ENCODE measurements around the gene GLB1L3. TPM values are rescaled to one million over a fixed set of nuclear protein-coding genes. Genes with fewer than 3 reads are reported as not detected.

GLB1L3 gene
- total RNA-seq, 1 experiment from 2014 or later: not detected

- Mint-ChIP-seq H3K4me1 (ENCODE audit: low read depth, unreplicated experiment) (no peaks in the 10 kb centered on the region), H3K27ac (ENCODE audit: unreplicated experiment) (no peak overlapping the region), H3K9me3 (ENCODE audit: unreplicated experiment) (no peaks in the 10 kb centered on the region), H3K27me3 (ENCODE audit: insufficient read depth, unreplicated experiment) (no peaks in the 10 kb centered on the region), H3K36me3 (ENCODE audit: insufficient read depth, unreplicated experiment) (no peaks in the 10 kb centered on the region), H3K4me3 (ENCODE audit: unreplicated experiment) (no peak overlapping the region)
- intact Hi-C loops (cut with micrococcal nuclease; ENCODE audit: unreplicated experiment): no loop called here
- peak; percentile 62 to 72 for TF ChIP-seq CTCF (IDR thresholded peaks at IDR 0.05; ENCODE audit: insufficient read depth in 1 of 2, low read depth in 1 of 2, low read length in 1 of 2, severe bottlenecking in 1 of 2, unreplicated experiment in 1 of 2)
- BruUV-seq (replicated peaks): no TSS peak
- POLR2A ChIA-PET: no interaction called here
- Histone ChIP-seq H3K4me1 (no peaks in the 10 kb centered on the region), H3K4me3 (ENCODE audit: low read depth, low read length) (no peak overlapping the region), H3K36me3 (ENCODE audit: control insufficient read depth, insufficient read depth, low read length) (no peaks in the 10 kb centered on the region), H3K27me3 (replicated peaks; ENCODE audit: control insufficient read depth, insufficient read depth, low read length) (no peaks in the 10 kb centered on the region), H3K9me3 (no peaks in the 10 kb centered on the region)
- peak; percentile 60 to 75 for DNase-seq
- CTCF ChIA-PET: no interaction called here
Observed at GRCh38 chr11:134360050-134360835, 84.1 kb downstream of the GLB1L3 start.

GRCh38 chr11:134361661-134362060, 85.5 kb downstream of the GLB1L3 start:
- H3K9me3 Mint-ChIP-seq (ENCODE audit: unreplicated experiment): no peaks in the 10 kb centered on the region
- intact Hi-C loops (cut with micrococcal nuclease; ENCODE audit: unreplicated experiment): no loop called here
- no peaks in the 10 kb centered on the region for H3K36me3 Mint-ChIP-seq (ENCODE audit: insufficient read depth, unreplicated experiment)
- CTCF ChIA-PET: no interaction called here
- H3K4me1 Mint-ChIP-seq (ENCODE audit: low read depth, unreplicated experiment): no peaks in the 10 kb centered on the region
- H3K27me3 Mint-ChIP-seq (ENCODE audit: insufficient read depth, unreplicated experiment): no peaks in the 10 kb centered on the region
- H3K4me3 Mint-ChIP-seq (ENCODE audit: unreplicated experiment): no peak overlapping the region
- Histone ChIP-seq H3K4me3 (ENCODE audit: low read depth, low read length) (no peak overlapping the region), H3K36me3 (ENCODE audit: control insufficient read depth, insufficient read depth, low read length) (no peaks in the 10 kb centered on the region), H3K9me3 (no peaks in the 10 kb centered on the region), H3K4me1 (no peaks in the 10 kb centered on the region), H3K27me3 (replicated peaks; ENCODE audit: control insufficient read depth, insufficient read depth, low read length) (no peaks in the 10 kb centered on the region)
- no peak overlapping the region for H3K27ac Mint-ChIP-seq (ENCODE audit: unreplicated experiment)
- TF ChIP-seq CTCF (IDR thresholded peaks at IDR 0.05; ENCODE audit: insufficient read depth in 1 of 2, low read depth in 1 of 2, low read length in 1 of 2, severe bottlenecking in 1 of 2, unreplicated experiment in 1 of 2): no peak
- BruUV-seq (replicated peaks): no TSS peak
- POLR2A ChIA-PET: no interaction called here
- no peak for DNase-seq

GRCh38 chr11:134362192-134362901, 86.2 kb downstream of the GLB1L3 start:
- H3K36me3 ChIP-seq (ENCODE audit: control insufficient read depth, insufficient read depth, low read length): no peaks in the 10 kb centered on the region
- CTCF ChIA-PET: no interaction called here
- H3K9me3 Mint-ChIP-seq (ENCODE audit: unreplicated experiment): no peaks in the 10 kb centered on the region
- H3K4me1 Mint-ChIP-seq (ENCODE audit: low read depth, unreplicated experiment): no peaks in the 10 kb centered on the region
- no peak overlapping the region for H3K4me3 Mint-ChIP-seq (ENCODE audit: unreplicated experiment)
- no TSS peak for BruUV-seq (replicated peaks)
- H3K4me1 ChIP-seq: no peaks in the 10 kb centered on the region
- H3K27me3 ChIP-seq (replicated peaks; ENCODE audit: control insufficient read depth, insufficient read depth, low read length): no peaks in the 10 kb centered on the region
- no peak for DNase-seq
- H3K27ac Mint-ChIP-seq (ENCODE audit: unreplicated experiment): no peak overlapping the region
- intact Hi-C loops (cut with micrococcal nuclease; ENCODE audit: unreplicated experiment): no loop called here
- no peak for TF ChIP-seq CTCF (IDR thresholded peaks at IDR 0.05; ENCODE audit: insufficient read depth in 1 of 2, low read depth in 1 of 2, low read length in 1 of 2, severe bottlenecking in 1 of 2, unreplicated experiment in 1 of 2)
- POLR2A ChIA-PET: no interaction called here
- no peak overlapping the region for H3K4me3 ChIP-seq (ENCODE audit: low read depth, low read length)
- H3K9me3 ChIP-seq: no peaks in the 10 kb centered on the region
- no peaks in the 10 kb centered on the region for H3K27me3 Mint-ChIP-seq (ENCODE audit: insufficient read depth, unreplicated experiment)
- no peaks in the 10 kb centered on the region for H3K36me3 Mint-ChIP-seq (ENCODE audit: insufficient read depth, unreplicated experiment)

Measured in Caco-2 (cell line).